GM12878 (cell line): ENCODE data around the gene AMOTL1. TPM values are rescaled to one million over a fixed set of nuclear protein-coding genes. Genes with fewer than 3 reads are reported as not detected.

Source experiments
- ATAC-seq: fragments of 200-7000 bp; cut with Tn5 transposase; 3 replicates; pipeline ENCODE4 v1.9.1; 2020; ENCODE audit warnings: mild to moderate bottlenecking, moderate library complexity
- BruUV-seq: library from RNA; stranded (reverse); fragments of 400-500 nt; replicated peaks from 2 replicates; lab custom pipeline; 2021; lab: Mats Ljungman, UMichigan
- CTCF ChIA-PET: fragments of 300-600 bp; sonication (Branson Sonifier 250); formaldehyde crosslinking; extraction: SDS; loops from one replicate; lab custom pipeline; 2021; ENCODE audit warnings: inconsistent platforms; lab: Yijun Ruan, JAX
- POLR2A ChIA-PET: fragments of 350-600 bp; formaldehyde crosslinking; extraction: SDS; loops from one replicate; lab custom pipeline; 2021; ENCODE audit warnings: inconsistent platforms; lab: Charles Lee
- RAD21 ChIA-PET: fragments of 300-600 bp; sonication (Branson Sonifier 250); formaldehyde crosslinking; loops from one replicate; lab custom pipeline; 2023; ENCODE audit warnings: antibody characterized with exemption; ENCODE audit not compliant: unreplicated experiment; lab: Charles Lee
- SMC1A ChIA-PET: fragments of 300-600 bp; sonication (Branson Sonifier 250); formaldehyde crosslinking; loops from one replicate; lab custom pipeline; 2023; ENCODE audit not compliant: unreplicated experiment, uncharacterized antibody; lab: Charles Lee
- DNase-seq: peaks from one replicate; pipeline ENCODE4 v3.0.0-alpha.2; 2011; ENCODE audit warnings: low read depth, low spot score
- FAIRE-seq: peaks from 3 replicates; lab custom pipeline; 2011; peaks lifted over from hg19 to GRCh38; lab: Jason Lieb, UNC
- H2AFZ ChIP-seq: 2 replicates; pipeline ENCODE4 v1.6.0; 2011; ENCODE audit warnings: low read depth, low read length, control low read depth; ENCODE audit not compliant: control insufficient read depth
- H3K27ac ChIP-seq: 2 replicates; pipeline ENCODE4 v1.5.1; 2011; ENCODE audit warnings: control low read depth; ENCODE audit not compliant: control insufficient read depth, insufficient read depth
- H3K27me3 ChIP-seq, 2 experiments: replicated peaks in 1 of 2; 2 replicates each; pipeline versions ENCODE4 v1.6.0 to v1.6.1; 2011; ENCODE audit warnings: low read length in 1 of 2; ENCODE audit not compliant: control insufficient read depth in 2 of 2, insufficient read depth in 2 of 2
- H3K36me3 ChIP-seq, 2 experiments: 2 replicates each; pipeline ENCODE4 v1.5.1; 2011; ENCODE audit warnings: low read length in 1 of 2; ENCODE audit not compliant: control insufficient read depth in 2 of 2, insufficient read depth in 2 of 2
- H3K4me1 ChIP-seq: 2 replicates; pipeline ENCODE4 v1.6.1; 2011; ENCODE audit warnings: mild to moderate bottlenecking, low read length, moderate library complexity, mixed read lengths; ENCODE audit not compliant: control insufficient read depth, insufficient read depth
- H3K4me2 ChIP-seq: 2 replicates; pipeline ENCODE4 v1.6.0; 2011; ENCODE audit warnings: control low read depth; ENCODE audit not compliant: control insufficient read depth, insufficient read depth
- H3K4me3 ChIP-seq: fragments of 200-600 bp; sonication (generic); 2 replicates; pipeline ENCODE4 v1.5.1; 2016
- H3K79me2 ChIP-seq: 2 replicates; pipeline ENCODE4 v1.6.0; 2011; ENCODE audit warnings: low read length; ENCODE audit not compliant: control insufficient read depth, insufficient read depth
- H3K9ac ChIP-seq: 2 replicates; pipeline ENCODE4 v1.8.0; 2011; ENCODE audit warnings: low read length, control low read depth, mixed read lengths; ENCODE audit not compliant: control insufficient read depth, insufficient read depth
- H3K9me3 ChIP-seq: replicated peaks from 3 replicates; pipeline ENCODE4 v1.5.1; 2011; ENCODE audit warnings: mild to moderate bottlenecking, low read length; ENCODE audit not compliant: control insufficient read depth, insufficient read depth
- H4K20me1 ChIP-seq: 2 replicates; pipeline ENCODE4 v1.6.0; 2011; ENCODE audit not compliant: control insufficient read depth, insufficient read depth
- CBX5 ChIP-seq: sonication (generic); IDR thresholded peaks from 2 replicates; pipeline ENCODE4 v1.6.1; 2016; ENCODE audit warnings: low read depth, moderate library complexity, mild to moderate bottlenecking, inconsistent platforms
- CREM ChIP-seq: IDR thresholded peaks from 2 replicates; pipeline ENCODE4 v1.6.1; 2014; ENCODE audit warnings: antibody characterized with exemption, low read depth
- GATAD2B ChIP-seq: fragments of 450-650 bp; conservative IDR thresholded peaks from 2 replicates; pipeline ENCODE4 v1.6.1; 2017; ENCODE audit warnings: low read depth, mild to moderate bottlenecking, moderate library complexity
- HDAC6 ChIP-seq: fragments of 200-600 bp; sonication (generic); IDR thresholded peaks from one replicate; pipeline ENCODE4 v1.8.0; 2017; ENCODE audit warnings: antibody characterized with exemption; ENCODE audit not compliant: unreplicated experiment
- HDGF ChIP-seq: fragments of 450-650 bp; IDR thresholded peaks from 2 replicates; pipeline ENCODE4 v1.6.1; 2016; ENCODE audit warnings: antibody characterized with exemption
- KLF5 ChIP-seq: fragments of 450-650 bp; IDR thresholded peaks from 2 replicates; pipeline ENCODE4 v1.6.1; 2014; ENCODE audit warnings: mild to moderate bottlenecking; ENCODE audit not compliant: partially characterized antibody
- MEF2B ChIP-seq: fragments of 450-650 bp; IDR thresholded peaks from 2 replicates; pipeline ENCODE4 v1.6.1; 2018; ENCODE audit warnings: mild to moderate bottlenecking, moderate library complexity; ENCODE audit not compliant: partially characterized antibody, poor library complexity, severe bottlenecking
- POLR2A ChIP-seq: IDR thresholded peaks from 2 replicates; pipeline ENCODE4 v1.6.1; 2011; ENCODE audit warnings: low read depth, mild to moderate bottlenecking, low read length
- POLR2AphosphoS5 ChIP-seq: IDR thresholded peaks from 2 replicates; pipeline ENCODE4 v1.6.1; 2011; ENCODE audit warnings: mild to moderate bottlenecking, low read length, inconsistent platforms
- SIN3A ChIP-seq: IDR thresholded peaks from 2 replicates; pipeline ENCODE4 v1.6.1; 2012; ENCODE audit warnings: low read depth, low read length, improper control_type of control experiment
- TAF1 ChIP-seq: IDR thresholded peaks from 2 replicates; pipeline ENCODE4 v1.6.1; 2011; ENCODE audit warnings: mild to moderate bottlenecking, low read depth, low read length, borderline replicate concordance
- TBL1XR1 ChIP-seq: IDR thresholded peaks from 2 replicates; pipeline ENCODE4 v1.6.1; 2012; ENCODE audit warnings: low read depth, low read length, improper control_type of control experiment
- YY1 ChIP-seq: IDR thresholded peaks from 2 replicates; pipeline ENCODE4 v1.6.1; 2011; ENCODE audit warnings: low read depth, mild to moderate bottlenecking, low read length
- ZBED1 ChIP-seq: IDR thresholded peaks from 2 replicates; pipeline ENCODE4 v1.6.1; 2016; ENCODE audit warnings: borderline replicate concordance
- WGBS: methylation state at CpG from one replicate; pipeline ENCODE4 v1.1.6; 2016; ENCODE audit warnings: low lambda C conversion rate; ENCODE audit not compliant: insufficient replicate concordance, insufficient coverage; ENCODE audit errors: missing lambda C conversion rate; 5-methylcytosine and 5-hydroxymethylcytosine counted together
- in situ Hi-C: fragments of 300-500 bp; cut with MboI; formaldehyde crosslinking; loops from 9 replicates; pipeline ENCODE4 v1.14.3; 2018; ENCODE audit warnings: mixed read lengths
- intact Hi-C: fragments of 100-400 bp; cut with micrococcal nuclease; formaldehyde crosslinking; loops from one replicate; pipeline ENCODE4 v1.14.2; 2022; ENCODE audit not compliant: unreplicated experiment
- polyA plus RNA-seq, 11 experiments: library from polyadenylated mRNA; depleted of rRNA in 4 of 11; unstranded in 6 of 11; stranded (reverse) in 5 of 11; fragments of >200 nt; fragmentation: Nextera tagmentation in 4 of 11; fragmentation: Illumina TruSeq in 1 of 11; extraction: Ambion mirVana in 4 of 11; extraction: Trizol in 1 of 11; gene quantifications; 1 replicate in 1 of 11; 2 replicates in 10 of 11; pipeline versions ENCODE4 v1.2.1 to v1.2.3, GENCODE V29; 2011 to 2016; ENCODE audit warnings: inconsistent platforms in 2 of 11, missing spikeins in 2 of 11, low read depth in 1 of 11
- total RNA-seq, 4 experiments: library from RNA; depleted of rRNA in 3 of 4; stranded (reverse); fragments of >200 nt in 3 of 4; fragmentation: Illumina TruSeq in 1 of 4; extraction: Trizol in 1 of 4; gene quantifications; 2 replicates each; pipeline versions ENCODE4 v1.2.1 to v1.2.3, GENCODE V29; 2013 to 2021
- TF ChIP-seq, protein P1 (sequence below): fragments of 450-650 bp; formaldehyde crosslinking; IDR thresholded peaks from 2 replicates; pipeline ENCODE4 v1.5.0; 2022; ENCODE audit warnings: mild to moderate bottlenecking, missing genetic modification characterization
- TF ChIP-seq, protein P2 (sequence below): fragments of 450-650 bp; IDR thresholded peaks from 2 replicates; pipeline ENCODE4 v1.6.1; 2014; ENCODE audit warnings: mild to moderate bottlenecking
- TF ChIP-seq, protein P3 (sequence below): IDR thresholded peaks from 2 replicates; pipeline ENCODE4 v1.6.1; 2011; ENCODE audit warnings: borderline replicate concordance, low read depth, mild to moderate bottlenecking, moderate library complexity, low read length; ENCODE audit not compliant: insufficient read depth, poor library complexity, severe bottlenecking

Gene AMOTL1
- total and polyA plus RNA-seq, 10 of the 15 experiments (the other 5 are each of a cell fraction or from before 2014, with no cell fraction given), result under 0.01 to 0.41 (median 0.01) TPM; not detected in 7

DNA sequence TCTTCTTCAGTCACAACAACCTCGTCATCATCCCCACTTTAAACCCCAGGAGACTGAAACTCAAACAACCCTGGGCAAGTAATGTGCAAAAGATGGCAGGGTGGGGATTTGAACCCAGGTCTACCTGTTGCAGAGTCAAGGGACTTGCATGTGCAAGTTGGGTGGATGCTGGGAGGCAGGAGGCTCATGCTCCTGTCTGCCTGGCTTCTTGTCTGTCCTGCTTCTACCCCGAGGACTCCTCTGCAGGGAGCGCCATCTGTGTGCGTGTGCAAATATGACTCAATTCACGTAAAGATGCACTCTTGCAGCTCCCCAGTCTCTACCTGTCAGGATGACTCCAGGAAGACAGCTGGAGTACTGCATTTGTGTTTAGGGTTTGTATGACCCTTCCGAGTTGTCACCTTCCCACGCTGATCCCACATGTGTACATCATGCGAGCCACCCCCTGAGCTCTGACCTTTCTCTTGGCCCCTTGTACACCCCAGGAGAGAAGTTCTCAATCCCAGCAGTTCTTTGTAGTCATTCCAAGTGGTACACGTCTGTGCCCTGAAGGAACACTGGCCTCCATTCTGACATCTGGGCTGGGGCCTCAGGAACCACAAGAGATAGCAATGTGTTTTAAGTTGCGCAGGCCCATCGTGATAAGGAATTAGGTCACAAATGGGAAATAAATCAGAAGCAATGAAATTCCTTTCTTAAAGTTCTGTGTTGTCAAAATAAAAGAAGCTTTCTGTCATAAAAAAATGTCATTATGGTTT is 109.5 kb downstream of the AMOTL1 start:
- CTCF ChIA-PET, result interaction anchor here (1.2 to 2.1 kb wide), 4 partner anchors 8 to 265 kb away, joined by 3 to 12 read pairs (median 6); no protein-coding TSS in a partner anchor

More for the DNA sequence above, 109.5 kb downstream of the AMOTL1 start:
- Histone ChIP-seq H3K9ac (no peak overlapping the region), H3K27me3 (no peaks in the 10 kb centered on the region; a peak in 1 of 4 replicates), H3K9me3 (no peaks in the 10 kb centered on the region), H2AFZ (no peak overlapping the region), H3K79me2 (no peaks in the 10 kb centered on the region), H4K20me1 (no peaks in the 10 kb centered on the region), H3K27ac (no peak overlapping the region), H3K4me3 (no peak overlapping the region), H3K4me1 (peaks cover 10% of the 10 kb centered on the region), H3K4me2 (no peak overlapping the region), H3K36me3 (no peaks in the 10 kb centered on the region)
- WGBS, result 61% methylated on average over 11 of the region's 11 CpGs
- no peak for ATAC-seq
- ChIA-PET RAD21 (interaction anchor here (0.8 to 1.9 kb wide), 5 partner anchors 20 to 255 kb away, joined by 3 to 5 read pairs (median 3); no protein-coding TSS in a partner anchor), POLR2A (interaction anchor here (0.7 kb wide), 1 partner anchor 1934 kb away, joined by 3 read pairs; no protein-coding TSS in a partner anchor), SMC1A (interaction anchor here (0.6 to 1.8 kb wide), 4 partner anchors 20 to 290 kb away, joined by 3 to 6 read pairs (median 4); no protein-coding TSS in a partner anchor)
- TF ChIP-seq CREM, result no peak
- TF ChIP-seq, protein P1, sequence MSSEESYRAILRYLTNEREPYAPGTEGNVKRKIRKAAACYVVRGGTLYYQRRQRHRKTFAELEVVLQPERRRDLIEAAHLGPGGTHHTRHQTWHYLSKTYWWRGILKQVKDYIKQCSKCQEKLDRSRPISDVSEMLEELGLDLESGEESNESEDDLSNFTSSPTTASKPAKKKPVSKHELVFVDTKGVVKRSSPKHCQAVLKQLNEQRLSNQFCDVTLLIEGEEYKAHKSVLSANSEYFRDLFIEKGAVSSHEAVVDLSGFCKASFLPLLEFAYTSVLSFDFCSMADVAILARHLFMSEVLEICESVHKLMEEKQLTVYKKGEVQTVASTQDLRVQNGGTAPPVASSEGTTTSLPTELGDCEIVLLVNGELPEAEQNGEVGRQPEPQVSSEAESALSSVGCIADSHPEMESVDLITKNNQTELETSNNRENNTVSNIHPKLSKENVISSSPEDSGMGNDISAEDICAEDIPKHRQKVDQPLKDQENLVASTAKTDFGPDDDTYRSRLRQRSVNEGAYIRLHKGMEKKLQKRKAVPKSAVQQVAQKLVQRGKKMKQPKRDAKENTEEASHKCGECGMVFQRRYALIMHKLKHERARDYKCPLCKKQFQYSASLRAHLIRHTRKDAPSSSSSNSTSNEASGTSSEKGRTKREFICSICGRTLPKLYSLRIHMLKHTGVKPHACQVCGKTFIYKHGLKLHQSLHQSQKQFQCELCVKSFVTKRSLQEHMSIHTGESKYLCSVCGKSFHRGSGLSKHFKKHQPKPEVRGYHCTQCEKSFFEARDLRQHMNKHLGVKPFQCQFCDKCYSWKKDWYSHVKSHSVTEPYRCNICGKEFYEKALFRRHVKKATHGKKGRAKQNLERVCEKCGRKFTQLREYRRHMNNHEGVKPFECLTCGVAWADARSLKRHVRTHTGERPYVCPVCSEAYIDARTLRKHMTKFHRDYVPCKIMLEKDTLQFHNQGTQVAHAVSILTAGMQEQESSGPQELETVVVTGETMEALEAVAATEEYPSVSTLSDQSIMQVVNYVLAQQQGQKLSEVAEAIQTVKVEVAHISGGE, result no peak
- TF ChIP-seq, protein P2, sequence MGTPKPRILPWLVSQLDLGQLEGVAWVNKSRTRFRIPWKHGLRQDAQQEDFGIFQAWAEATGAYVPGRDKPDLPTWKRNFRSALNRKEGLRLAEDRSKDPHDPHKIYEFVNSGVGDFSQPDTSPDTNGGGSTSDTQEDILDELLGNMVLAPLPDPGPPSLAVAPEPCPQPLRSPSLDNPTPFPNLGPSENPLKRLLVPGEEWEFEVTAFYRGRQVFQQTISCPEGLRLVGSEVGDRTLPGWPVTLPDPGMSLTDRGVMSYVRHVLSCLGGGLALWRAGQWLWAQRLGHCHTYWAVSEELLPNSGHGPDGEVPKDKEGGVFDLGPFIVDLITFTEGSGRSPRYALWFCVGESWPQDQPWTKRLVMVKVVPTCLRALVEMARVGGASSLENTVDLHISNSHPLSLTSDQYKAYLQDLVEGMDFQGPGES, result no peak
- no peak for TF ChIP-seq POLR2A
- no peak for TF ChIP-seq TBL1XR1
- TF ChIP-seq ZBED1, result no peak
- TF ChIP-seq YY1, result no peak
- TF ChIP-seq, protein P3, sequence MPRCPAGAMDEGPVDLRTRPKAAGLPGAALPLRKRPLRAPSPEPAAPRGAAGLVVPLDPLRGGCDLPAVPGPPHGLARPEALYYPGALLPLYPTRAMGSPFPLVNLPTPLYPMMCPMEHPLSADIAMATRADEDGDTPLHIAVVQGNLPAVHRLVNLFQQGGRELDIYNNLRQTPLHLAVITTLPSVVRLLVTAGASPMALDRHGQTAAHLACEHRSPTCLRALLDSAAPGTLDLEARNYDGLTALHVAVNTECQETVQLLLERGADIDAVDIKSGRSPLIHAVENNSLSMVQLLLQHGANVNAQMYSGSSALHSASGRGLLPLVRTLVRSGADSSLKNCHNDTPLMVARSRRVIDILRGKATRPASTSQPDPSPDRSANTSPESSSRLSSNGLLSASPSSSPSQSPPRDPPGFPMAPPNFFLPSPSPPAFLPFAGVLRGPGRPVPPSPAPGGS, result no peak
- TF ChIP-seq SIN3A, result no peak
- no peak for TF ChIP-seq TAF1
- TF ChIP-seq MEF2B, result no peak
- TF ChIP-seq CBX5, result no peak
- TF ChIP-seq POLR2AphosphoS5, result no peak
- TF ChIP-seq HDAC6, result no peak
- TF ChIP-seq GATAD2B, result no peak
- no peak for TF ChIP-seq KLF5
- TF ChIP-seq HDGF, result no peak
- in situ Hi-C loops (no loop called here), intact Hi-C loops (no loop called here)
- no peak for DNase-seq
- BruUV-seq, result no TSS peak
- no peak for FAIRE-seq
